CD4-positive, alpha-beta T cell (primary cell): ENCODE measurements around the gene DLX6. TPM values are rescaled to one million over a fixed set of nuclear protein-coding genes. Genes with fewer than 3 reads are reported as not detected.

Source experiments
- ATAC-seq: fragments of 200-7000 bp; cut with Tn5 transposase; one replicate; pipeline ENCODE4 v1.10.0; 2022; ENCODE audit warnings: mild to moderate bottlenecking; ENCODE audit not compliant: poor library complexity
- CTCF ChIA-PET: fragments of 350-600 bp; sonication (Branson Sonifier 250); formaldehyde crosslinking; loops from one replicate; lab custom pipeline; 2021; ENCODE audit warnings: antibody characterized with exemption, inconsistent platforms; lab: Charles Lee
- POLR2A ChIA-PET: fragments of 350-600 bp; sonication (Branson Sonifier 250); formaldehyde crosslinking; loops from one replicate; lab custom pipeline; 2021; ENCODE audit warnings: antibody characterized with exemption, inconsistent platforms; lab: Charles Lee
- DNase-seq, 14 experiments: peaks; one replicate each; pipeline ENCODE4 v3.0.0-alpha.2; 2013 to 2020; ENCODE audit warnings: mixed read lengths in 2 of 14
- H3K27ac ChIP-seq, 2 donors: one replicate each; pipeline versions ENCODE4 v1.5.1 to v1.7.0; 2013; ENCODE audit warnings: low read length in 2 of 2, low read depth in 1 of 2, mild to moderate bottlenecking in 1 of 2
- H3K27me3 ChIP-seq, 2 experiments: 1 replicate in 1 of 2; 2 replicates in 1 of 2; pipeline versions ENCODE4 v1.6.1 to v1.7.0; 2013; ENCODE audit warnings: low read length in 2 of 2, control low read depth in 1 of 2, mild to moderate bottlenecking in 1 of 2, moderate library complexity in 1 of 2; ENCODE audit not compliant: insufficient read depth in 2 of 2, control insufficient read depth in 1 of 2
- H3K36me3 ChIP-seq: one replicate; pipeline ENCODE4 v1.6.1; 2013; ENCODE audit warnings: low read length, control low read depth; ENCODE audit not compliant: insufficient read depth
- H3K4me1 ChIP-seq: one replicate; pipeline ENCODE4 v1.6.1; 2013; ENCODE audit warnings: low read length, control low read depth; ENCODE audit not compliant: insufficient read depth
- H3K4me3 ChIP-seq: one replicate; pipeline ENCODE4 v1.5.1; 2013; ENCODE audit warnings: mild to moderate bottlenecking, low read length, moderate library complexity
- H3K9me3 ChIP-seq, 2 experiments: 1 replicate in 1 of 2; 2 replicates in 1 of 2; pipeline versions ENCODE4 v1.6.1 to v1.7.0; 2013; ENCODE audit warnings: low read length in 2 of 2, mild to moderate bottlenecking in 2 of 2, control low read depth in 1 of 2, moderate library complexity in 1 of 2; ENCODE audit not compliant: control insufficient read depth in 1 of 2, insufficient read depth in 1 of 2
- H3K27ac Mint-ChIP-seq: one replicate; pipeline ENCODE4 v1.8.0; 2020; ENCODE audit warnings: mixed read lengths
- H3K27me3 Mint-ChIP-seq: one replicate; pipeline ENCODE4 v1.8.0; 2021; ENCODE audit warnings: mixed read lengths
- H3K36me3 Mint-ChIP-seq: one replicate; pipeline ENCODE4 v1.8.0; 2021; ENCODE audit warnings: low read depth, mixed read lengths
- H3K4me1 Mint-ChIP-seq: one replicate; pipeline ENCODE4 v1.8.0; 2021; ENCODE audit warnings: low read depth, mixed read lengths
- H3K4me3 Mint-ChIP-seq: one replicate; pipeline ENCODE4 v1.8.0; 2020; ENCODE audit warnings: mild to moderate bottlenecking, mixed read lengths
- H3K9me3 Mint-ChIP-seq: one replicate; pipeline ENCODE4 v1.8.0; 2020; ENCODE audit warnings: mixed read lengths
- intact Hi-C, 2 experiments: fragments of 100-400 bp; cut with DNase I in 1 of 2; cut with micrococcal nuclease in 1 of 2; formaldehyde crosslinking; loops; one replicate each; pipeline versions ENCODE4 v1.15.1 to v1.9.0; 2023 to 2025; cut with DNase I, micrococcal nuclease
- total RNA-seq, 174 experiments: library from RNA in 2 of 174; stranded (reverse) in 2 of 174; gene quantifications; one replicate each; pipeline ENCODE4 v1.2.3 and lab custom pipeline; 2021 to 2026
- TF ChIP-seq, protein P1 (sequence below): fragments of 200-600 bp; IDR thresholded peaks from one replicate; pipeline ENCODE4 v1.8.0; 2022; ENCODE audit warnings: antibody characterized with exemption, mild to moderate bottlenecking

DLX6 gene
- total RNA-seq, 2 experiments from 2014 or later = not detected

DNA sequence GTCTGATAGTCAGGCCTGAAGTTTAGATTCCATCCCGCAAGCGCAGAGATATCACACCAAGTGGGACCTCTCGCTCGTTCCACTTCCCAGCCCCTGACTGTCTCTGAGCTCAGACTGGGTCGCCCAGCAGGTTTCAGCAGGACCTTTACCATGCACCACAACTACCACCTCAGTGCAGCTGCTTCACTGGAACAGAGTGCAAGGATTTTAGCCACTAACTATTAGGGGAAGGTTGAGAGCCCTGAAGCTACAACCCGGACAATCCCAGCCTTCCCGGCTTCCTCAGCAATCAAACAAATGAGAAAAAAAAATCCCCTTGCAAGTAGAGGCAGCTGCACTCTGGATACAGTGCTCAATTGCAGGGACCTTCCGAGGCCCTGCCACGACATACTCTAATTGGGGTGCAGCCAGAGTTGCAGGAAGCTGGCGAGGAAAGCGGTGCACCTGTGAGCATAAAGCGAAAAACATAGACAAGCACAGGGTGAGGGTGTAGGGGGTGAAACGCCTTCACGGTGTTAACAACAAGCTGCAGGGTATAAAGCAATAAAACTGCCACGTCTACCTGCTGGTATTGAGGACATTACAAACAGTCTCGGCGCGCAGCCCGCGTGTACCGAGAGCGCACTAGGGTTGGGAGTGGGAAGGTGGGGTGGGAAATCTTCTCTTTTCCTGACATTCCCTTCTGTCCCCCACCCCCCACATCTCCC is 2.6 kb upstream of the DLX6 start:
- DNase-seq = no peak
- H3K4me3 Mint-ChIP-seq = peak overlapping the region; percentile 26
- peaks cover 26% of the 10 kb centered on the region for H3K4me1 Mint-ChIP-seq
- H3K36me3 Mint-ChIP-seq = no peaks in the 10 kb centered on the region
- ATAC-seq = no peak
- Histone ChIP-seq H3K9me3 (peaks cover 0 to 59% of the 10 kb centered on the region in 2 experiments), H3K27me3 (peaks cover 88 to 91% of the 10 kb centered on the region in 2 experiments), H3K4me3 (no peak overlapping the region), H3K4me1 (peaks cover 30% of the 10 kb centered on the region), H3K36me3 (no peaks in the 10 kb centered on the region), H3K27ac (no peak overlapping the region)
- POLR2A ChIA-PET = no interaction called here
- peaks cover 97% of the 10 kb centered on the region for H3K27me3 Mint-ChIP-seq
- TF ChIP-seq, protein P1, sequence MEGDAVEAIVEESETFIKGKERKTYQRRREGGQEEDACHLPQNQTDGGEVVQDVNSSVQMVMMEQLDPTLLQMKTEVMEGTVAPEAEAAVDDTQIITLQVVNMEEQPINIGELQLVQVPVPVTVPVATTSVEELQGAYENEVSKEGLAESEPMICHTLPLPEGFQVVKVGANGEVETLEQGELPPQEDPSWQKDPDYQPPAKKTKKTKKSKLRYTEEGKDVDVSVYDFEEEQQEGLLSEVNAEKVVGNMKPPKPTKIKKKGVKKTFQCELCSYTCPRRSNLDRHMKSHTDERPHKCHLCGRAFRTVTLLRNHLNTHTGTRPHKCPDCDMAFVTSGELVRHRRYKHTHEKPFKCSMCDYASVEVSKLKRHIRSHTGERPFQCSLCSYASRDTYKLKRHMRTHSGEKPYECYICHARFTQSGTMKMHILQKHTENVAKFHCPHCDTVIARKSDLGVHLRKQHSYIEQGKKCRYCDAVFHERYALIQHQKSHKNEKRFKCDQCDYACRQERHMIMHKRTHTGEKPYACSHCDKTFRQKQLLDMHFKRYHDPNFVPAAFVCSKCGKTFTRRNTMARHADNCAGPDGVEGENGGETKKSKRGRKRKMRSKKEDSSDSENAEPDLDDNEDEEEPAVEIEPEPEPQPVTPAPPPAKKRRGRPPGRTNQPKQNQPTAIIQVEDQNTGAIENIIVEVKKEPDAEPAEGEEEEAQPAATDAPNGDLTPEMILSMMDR = no peak
- CTCF ChIA-PET = no interaction called here
- H3K27ac Mint-ChIP-seq = no peak overlapping the region
- peaks cover 4% of the 10 kb centered on the region for H3K9me3 Mint-ChIP-seq
- intact Hi-C loops = no loop called here

DNA sequence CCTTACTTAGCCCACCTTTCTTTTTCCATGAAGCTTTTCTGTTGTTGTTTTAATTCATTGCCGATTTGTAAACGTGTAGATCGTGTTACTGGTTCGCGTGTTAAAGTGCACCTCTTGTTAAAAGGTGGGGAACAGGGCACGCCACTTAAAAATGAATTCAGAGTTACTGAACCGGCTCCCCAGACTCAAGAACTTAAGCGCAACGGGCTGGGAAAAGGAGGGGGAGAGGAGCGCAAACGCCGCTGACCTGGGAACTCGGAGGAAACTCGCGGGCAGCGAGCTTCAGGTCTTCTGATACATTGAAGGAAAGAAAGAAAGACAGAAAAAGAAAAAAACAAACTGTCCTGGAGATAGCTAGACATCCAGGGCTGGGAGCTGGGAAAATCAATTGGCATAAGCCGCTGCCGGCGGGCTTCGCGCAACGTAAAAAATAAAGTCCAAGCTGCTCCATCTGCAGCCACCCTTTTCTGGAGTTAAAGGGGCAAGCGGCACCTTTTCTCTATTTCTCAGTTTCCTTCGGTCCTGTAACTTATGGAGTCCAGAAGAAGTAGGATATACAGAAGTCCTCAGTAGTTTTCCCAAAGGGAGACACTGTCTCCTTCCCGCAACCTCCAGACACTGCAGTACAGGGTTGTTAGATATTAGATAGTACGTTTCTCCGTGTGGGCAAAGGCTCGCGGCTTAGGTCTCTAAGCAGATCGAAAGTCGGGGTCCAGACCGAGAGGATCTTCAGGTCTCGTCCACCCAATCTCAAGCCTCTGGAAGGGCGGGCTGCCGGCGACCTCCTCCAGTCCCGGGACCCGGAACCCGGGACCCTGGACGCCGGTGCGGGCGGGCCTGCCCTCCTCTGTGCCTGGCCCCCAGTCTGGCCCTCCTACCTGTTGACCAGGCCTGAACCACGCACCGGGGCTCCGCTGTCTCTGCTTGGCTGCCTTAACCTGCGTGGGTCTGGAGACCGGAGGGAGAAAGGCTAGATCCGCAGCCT is 1.8 kb upstream of the DLX6 start:
- ChIA-PET POLR2A (no interaction called here), CTCF (no interaction called here)
- Histone ChIP-seq H3K4me3 (no peak overlapping the region), H3K27ac (no peak overlapping the region), H3K9me3 (peaks cover 0 to 51% of the 10 kb centered on the region in 2 experiments), H3K27me3 (peaks cover 88 to 91% of the 10 kb centered on the region in 2 experiments), H3K36me3 (no peaks in the 10 kb centered on the region), H3K4me1 (peaks cover 30% of the 10 kb centered on the region)
- DNase-seq (no peak), ATAC-seq (no peak)
- intact Hi-C loops = no loop called here
- peaks cover 26% of the 10 kb centered on the region for H3K4me1 Mint-ChIP-seq
- TF ChIP-seq, protein P1 = no peak
- no peaks in the 10 kb centered on the region for H3K36me3 Mint-ChIP-seq
- H3K9me3 Mint-ChIP-seq = peaks cover 4% of the 10 kb centered on the region
- H3K27me3 Mint-ChIP-seq = peaks cover 97% of the 10 kb centered on the region
- no peak overlapping the region for H3K27ac Mint-ChIP-seq
- H3K4me3 Mint-ChIP-seq = peak overlapping the region; percentile 16

DNA sequence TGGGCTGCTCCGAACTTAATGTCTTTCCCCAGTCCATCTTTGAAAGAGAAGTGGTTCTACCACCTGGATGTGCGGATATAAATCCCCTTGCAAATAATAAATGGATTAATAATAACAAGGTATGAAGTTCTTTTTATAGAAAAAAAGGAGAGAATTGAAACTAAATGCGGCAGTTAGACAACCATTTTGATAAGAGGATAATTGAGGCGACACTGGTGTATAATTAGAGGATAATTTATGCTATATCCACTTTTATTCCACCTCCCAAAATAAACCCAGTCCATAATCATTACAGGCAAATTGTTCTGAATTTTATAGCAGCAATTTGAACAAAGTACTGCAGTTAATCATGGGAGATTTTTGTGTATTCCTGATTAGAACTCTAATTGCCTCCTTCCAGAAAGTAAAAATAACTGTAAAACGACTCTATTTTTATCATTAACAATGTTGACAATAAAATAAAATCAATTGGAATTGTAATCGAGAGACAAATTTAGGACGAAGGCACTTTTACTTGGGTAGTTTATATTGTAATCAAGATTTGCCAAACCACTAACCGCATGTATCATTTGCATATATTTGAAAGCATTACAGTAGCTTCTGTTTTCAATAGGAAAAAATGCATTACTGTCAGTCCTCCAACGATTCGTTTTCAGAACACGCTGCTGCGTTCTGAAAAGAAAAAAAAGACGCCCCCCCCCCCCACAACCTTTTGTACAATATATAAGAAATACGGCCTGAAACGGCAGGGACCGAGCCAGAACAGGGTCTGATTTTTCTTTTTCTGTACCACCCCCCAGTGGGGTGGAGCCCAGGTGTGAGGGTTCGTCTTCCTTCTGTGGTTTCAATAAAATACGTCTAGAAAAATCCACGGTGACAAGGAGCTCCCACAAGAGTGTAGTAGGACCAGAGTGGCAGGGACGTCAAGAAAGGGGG is 838 bp upstream of the DLX6 start:
- Histone ChIP-seq H3K27me3 (peaks cover 83 to 91% of the 10 kb centered on the region in 2 experiments), H3K4me1 (peaks cover 30% of the 10 kb centered on the region), H3K9me3 (peaks cover 0 to 48% of the 10 kb centered on the region in 2 experiments), H3K36me3 (no peaks in the 10 kb centered on the region), H3K27ac (no peak overlapping the region), H3K4me3 (peak overlapping the region; percentile 19)
- CTCF ChIA-PET = interaction anchor here (1.9 kb wide), 1 partner anchor 23 kb away, joined by 7 read pairs; no protein-coding TSS in a partner anchor
- TF ChIP-seq, protein P1 = no peak
- H3K27me3 Mint-ChIP-seq = peaks cover 97% of the 10 kb centered on the region
- intact Hi-C loops = no loop called here
- H3K9me3 Mint-ChIP-seq = no peaks in the 10 kb centered on the region
- POLR2A ChIA-PET = no interaction called here
- ATAC-seq (no peak), DNase-seq (no peak)
- H3K4me1 Mint-ChIP-seq = peaks cover 26% of the 10 kb centered on the region
- peak overlapping the region; percentile 70 for H3K4me3 Mint-ChIP-seq
- H3K36me3 Mint-ChIP-seq = no peaks in the 10 kb centered on the region
- H3K27ac Mint-ChIP-seq = no peak overlapping the region
